ELF-1 (cell line): ENCODE data around the gene PROKR1.

Experiments used
- DNase-seq: peaks from one replicate; pipeline ENCODE4 v3.0.0-alpha.2; 2016; ENCODE audit warnings: low read depth, low spot score

Gene PROKR1

GRCh38 chr2:68698567-68699377, 55.4 kb downstream of the PROKR1 start:
- no peak for DNase-seq

GRCh38 chr2:68700560-68700959, 57.2 kb downstream of the PROKR1 start:
- DNase-seq, result no peak

GRCh38 chr2:68706637-68707036, 63.3 kb downstream of the PROKR1 start:
- DNase-seq, result no peak
